ENCODE data around the gene PRKRIP1.
"Not testable (repeated sequence)": the region's sequence is repeated elsewhere in the genome, so short reads cannot be mapped to it uniquely, and the experiment has no call there.

Gene PRKRIP1

DNA sequence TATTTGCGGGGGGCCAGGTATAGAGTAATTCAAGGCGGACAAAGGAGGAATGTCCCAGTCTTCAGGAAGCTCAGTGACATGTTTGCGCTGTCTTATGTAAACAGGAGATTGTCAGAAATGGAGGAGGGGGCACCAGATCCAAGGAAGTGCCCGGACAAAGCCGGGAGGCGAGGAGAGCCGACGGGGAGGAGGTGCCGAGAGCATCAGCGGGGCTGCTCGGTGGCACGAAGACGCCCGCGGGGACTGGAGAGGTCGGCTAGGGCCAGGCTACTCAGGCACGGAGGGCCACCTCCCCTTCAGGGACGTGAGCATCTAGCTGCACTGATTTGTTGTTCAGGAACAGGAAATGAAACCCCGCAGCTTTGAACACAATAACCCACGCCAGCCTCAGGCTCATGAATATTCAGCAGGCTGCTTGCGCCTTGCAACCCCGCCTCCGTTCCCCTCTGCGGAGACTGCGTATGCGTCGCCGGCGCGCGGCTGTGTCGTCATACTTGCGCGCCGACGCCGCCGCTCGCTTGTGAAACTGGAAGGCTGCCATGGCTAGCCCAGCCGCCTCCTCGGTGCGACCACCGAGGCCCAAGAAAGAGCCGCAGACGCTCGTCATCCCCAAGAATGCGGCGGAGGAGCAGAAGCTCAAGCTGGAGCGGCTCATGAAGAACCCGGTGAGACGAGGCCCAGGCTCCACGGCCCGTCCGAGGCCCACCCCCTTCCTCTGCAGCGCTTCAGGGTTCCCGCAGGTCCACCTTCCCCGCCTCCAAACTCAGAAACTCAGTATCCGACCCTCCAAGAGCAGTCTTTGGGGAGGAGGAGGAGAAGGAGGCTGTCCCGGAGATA, at the start of gene PRKRIP1:
TSS of gene PRKRIP1 (plus strand) at position 491 of the 837 bp plus-strand sequence. CDS start at position 540, 49 bp downstream.
- peak; percentile 92 for DNase-seq
- Mint-ChIP-seq H3K27me3 (no peaks in the 10 kb centered on the region), H3K9me3 (no peaks in the 10 kb centered on the region), H3K4me1 (peaks cover 26% of the 10 kb centered on the region), H3K4me3 (peak within 1 kb of the TSS; percentile 92), H3K36me3 (peaks cover 19% of the 10 kb centered on the region), H3K27ac (peak within 1 kb of the TSS; percentile 86)
- CTCF ChIA-PET: interaction anchor here (1.0 to 2.1 kb wide), 5 partner anchors 9 to 71 kb away, joined by 3 to 6 read pairs (median 5); no protein-coding TSS in a partner anchor

GRCh38 chr7:102346983-102347382, 49.2 kb upstream of the PRKRIP1 start:
- not testable (repeated sequence) for H3K36me3 Mint-ChIP-seq

GRCh38 chr7:102356344-102356743, 39.8 kb upstream of the PRKRIP1 start, which contains the start of gene SPDYE6:
SPDYE6 (minus strand) TSS chr7:102356444; CDS start chr7:102356023, 421 bp downstream.
- H3K4me1 Mint-ChIP-seq, DNase-seq, H3K36me3 Mint-ChIP-seq, H3K4me3 Mint-ChIP-seq, H3K9me3 Mint-ChIP-seq, CTCF ChIA-PET, H3K27me3 Mint-ChIP-seq, H3K27ac Mint-ChIP-seq: not testable (repeated sequence)

More at GRCh38 chr7:102346983-102347382, 49.2 kb upstream of the PRKRIP1 start:
- CTCF ChIA-PET, H3K9me3 Mint-ChIP-seq, H3K4me1 Mint-ChIP-seq, H3K4me3 Mint-ChIP-seq, H3K27ac Mint-ChIP-seq, H3K27me3 Mint-ChIP-seq, DNase-seq: not testable (repeated sequence)

DNA sequence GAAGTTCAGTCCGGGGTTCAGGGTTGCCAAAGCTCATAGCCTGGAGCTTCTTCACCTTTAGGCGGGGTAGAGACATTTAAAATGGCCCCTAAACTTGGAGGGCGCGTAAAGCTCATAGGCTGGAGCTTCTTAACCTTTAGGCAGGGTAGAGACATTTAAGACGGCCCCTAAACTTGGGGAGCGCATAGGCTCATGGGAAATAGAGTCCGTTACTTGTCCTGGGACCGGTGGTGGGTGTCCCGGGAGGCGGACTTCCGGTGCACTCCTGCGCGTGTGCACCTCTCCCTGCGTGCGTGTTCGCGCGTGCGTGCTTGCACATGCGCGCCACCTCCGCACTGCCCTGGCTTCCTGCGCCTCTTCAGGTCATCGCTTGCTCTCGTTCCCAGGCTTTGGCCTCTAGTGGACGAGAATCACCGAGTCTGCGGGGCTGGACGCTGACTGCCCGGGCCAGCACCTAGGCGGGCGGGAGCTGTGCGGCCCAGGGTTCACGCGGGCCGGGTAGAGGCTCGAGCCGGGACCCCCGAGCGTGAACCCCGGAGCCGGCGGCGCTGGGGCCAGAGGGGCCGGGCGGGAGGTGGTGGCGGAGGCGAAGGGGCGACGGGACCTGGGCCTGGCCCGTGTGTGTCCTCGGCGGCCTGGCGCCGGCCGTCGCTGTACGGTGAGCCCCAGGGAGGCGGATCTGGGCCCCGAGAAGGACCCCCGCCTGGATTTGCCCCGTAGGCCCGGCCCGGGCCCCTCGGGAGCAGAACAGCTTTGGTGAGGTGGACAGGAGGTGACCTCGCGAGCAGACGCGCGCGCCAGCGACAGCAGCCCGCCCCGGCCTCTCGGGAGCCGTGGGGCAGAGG, 32.4 kb upstream of the PRKRIP1 start:
- Mint-ChIP-seq H3K4me1 (peaks cover 18% of the 10 kb centered on the region), H3K36me3 (peaks cover 19% of the 10 kb centered on the region), H3K4me3 (peak overlapping the region; percentile 93), H3K27ac (peak overlapping the region; percentile 88)
- H3K27me3 Mint-ChIP-seq, H3K9me3 Mint-ChIP-seq, CTCF ChIA-PET: not testable (repeated sequence)
- DNase-seq: peak; percentile 96

GRCh38 chr7:102364394-102364886, 31.7 kb upstream of the PRKRIP1 start:
- H3K9me3 Mint-ChIP-seq, CTCF ChIA-PET, H3K27me3 Mint-ChIP-seq: not testable (repeated sequence)
- DNase-seq: peak; percentile 22
- Mint-ChIP-seq H3K4me3 (peak overlapping the region; percentile 93), H3K4me1 (peaks cover 18% of the 10 kb centered on the region), H3K36me3 (peaks cover 19% of the 10 kb centered on the region), H3K27ac (peak overlapping the region; percentile 84)

DNA sequence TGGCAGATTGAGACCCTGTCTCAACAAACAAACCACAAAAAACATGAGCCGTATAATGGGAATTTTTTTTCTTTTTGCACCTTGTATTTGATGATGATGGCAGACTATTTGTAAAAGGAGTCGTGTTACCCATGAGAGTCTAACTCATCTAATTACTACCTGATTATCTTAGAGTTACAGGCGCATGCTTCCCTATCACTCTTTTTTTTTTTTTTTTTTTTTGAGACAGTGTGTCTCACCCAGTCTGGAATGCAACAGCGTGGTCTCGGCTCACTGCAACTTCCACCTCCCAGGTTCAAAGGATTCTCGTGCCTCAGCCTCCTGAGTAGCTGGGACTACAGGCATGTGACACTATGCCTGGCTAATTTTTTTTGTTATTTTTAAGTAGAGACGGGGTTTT, 30.8 kb upstream of the PRKRIP1 start:
- DNase-seq, CTCF ChIA-PET, H3K27ac Mint-ChIP-seq, H3K27me3 Mint-ChIP-seq, H3K9me3 Mint-ChIP-seq: not testable (repeated sequence)
- Mint-ChIP-seq H3K36me3 (peaks cover 25% of the 10 kb centered on the region), H3K4me1 (peaks cover 22% of the 10 kb centered on the region), H3K4me3 (peak overlapping the region; percentile 44)

GRCh38 chr7:102370038-102370437, 26.1 kb upstream of the PRKRIP1 start:
- H3K4me3 Mint-ChIP-seq, CTCF ChIA-PET, H3K27ac Mint-ChIP-seq, DNase-seq, H3K27me3 Mint-ChIP-seq, H3K9me3 Mint-ChIP-seq: not testable (repeated sequence)
- H3K36me3 Mint-ChIP-seq: peaks cover 35% of the 10 kb centered on the region
- H3K4me1 Mint-ChIP-seq: peaks cover 11% of the 10 kb centered on the region

DNA sequence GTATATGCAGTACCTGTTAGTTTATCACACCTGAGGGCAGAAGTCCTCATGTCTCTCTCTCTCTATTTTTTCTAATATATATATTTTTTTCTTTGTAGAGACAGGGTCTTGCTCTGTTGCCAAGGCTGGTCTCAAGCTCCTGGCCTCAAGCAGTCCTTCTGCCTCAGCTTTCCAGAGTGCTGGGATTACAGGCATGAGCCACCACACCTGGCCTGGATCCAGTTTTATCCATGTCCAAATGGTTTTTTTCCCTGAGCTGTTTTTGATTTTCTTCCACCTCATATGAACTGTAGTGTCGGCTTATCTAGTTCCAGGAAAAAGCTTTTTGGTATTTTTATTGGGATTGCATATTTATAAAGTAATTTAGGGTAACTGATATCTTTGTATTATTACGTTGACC, 23.4 kb upstream of the PRKRIP1 start:
- H3K27ac Mint-ChIP-seq, H3K27me3 Mint-ChIP-seq, DNase-seq, H3K9me3 Mint-ChIP-seq, CTCF ChIA-PET, H3K4me1 Mint-ChIP-seq, H3K4me3 Mint-ChIP-seq: not testable (repeated sequence)
- peaks cover 37% of the 10 kb centered on the region for H3K36me3 Mint-ChIP-seq

DNA sequence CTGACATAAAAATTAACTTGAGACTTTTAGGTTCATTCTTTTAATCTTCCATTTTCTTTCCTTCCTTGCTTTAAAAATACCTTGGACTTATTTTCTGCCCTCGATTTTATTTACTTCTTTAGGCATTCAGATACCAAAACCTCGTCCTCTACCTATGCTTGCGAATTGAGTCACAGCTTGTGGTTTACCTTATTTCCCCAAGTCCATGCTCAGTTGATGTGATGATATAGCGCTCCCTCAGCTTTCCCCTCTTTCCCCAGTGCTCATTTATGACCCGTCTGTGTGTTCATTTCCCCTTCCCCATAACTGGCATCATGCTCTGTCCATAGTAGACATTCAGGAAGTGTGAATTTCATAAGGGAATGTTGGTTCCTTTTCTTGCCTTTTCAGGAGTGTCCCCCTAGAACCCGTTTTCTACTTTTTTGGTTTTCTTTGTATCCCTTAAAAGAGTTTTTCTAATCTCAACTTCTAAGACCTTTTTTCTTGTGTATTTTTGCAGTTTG, 19.1 kb upstream of the PRKRIP1 start:
- no peak for DNase-seq
- H3K4me3 Mint-ChIP-seq: no peak overlapping the region
- H3K27ac Mint-ChIP-seq: no peak overlapping the region
- H3K4me1 Mint-ChIP-seq: peaks cover 2% of the 10 kb centered on the region
- H3K36me3 Mint-ChIP-seq: peaks cover 33% of the 10 kb centered on the region
- H3K9me3 Mint-ChIP-seq: no peaks in the 10 kb centered on the region
- no peaks in the 10 kb centered on the region for H3K27me3 Mint-ChIP-seq
- CTCF ChIA-PET: no interaction called here

DNA sequence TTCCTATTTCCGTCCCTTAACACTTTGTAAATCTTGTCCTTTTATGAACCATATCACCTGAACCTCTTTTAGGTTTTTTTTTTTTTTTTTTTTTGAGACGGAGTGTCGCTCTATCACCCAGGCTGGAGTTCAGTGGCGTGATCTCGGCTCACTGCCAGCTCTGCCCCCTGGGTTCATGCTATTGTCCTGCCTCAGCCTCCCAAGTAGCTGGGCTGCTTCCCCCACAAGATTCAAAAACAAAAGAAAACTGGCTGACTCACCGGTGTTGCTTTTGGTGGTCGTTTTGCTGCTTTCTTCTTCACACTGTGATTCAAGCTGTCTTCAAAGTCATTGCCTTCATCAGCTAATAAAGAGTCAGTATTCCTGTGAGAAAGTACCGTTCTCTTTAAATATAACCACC, 15.3 kb upstream of the PRKRIP1 start:
- H3K36me3 Mint-ChIP-seq: peaks cover 32% of the 10 kb centered on the region
- H3K27ac Mint-ChIP-seq, DNase-seq, H3K27me3 Mint-ChIP-seq, H3K4me3 Mint-ChIP-seq, H3K4me1 Mint-ChIP-seq, H3K9me3 Mint-ChIP-seq: not testable (repeated sequence)
- CTCF ChIA-PET: interaction anchor here (1.5 kb wide), 1 partner anchor 11 kb away, joined by 3 read pairs; no protein-coding TSS in a partner anchor

- H3K4me3 Mint-ChIP-seq, H3K27me3 Mint-ChIP-seq, H3K9me3 Mint-ChIP-seq, H3K27ac Mint-ChIP-seq, DNase-seq, H3K4me1 Mint-ChIP-seq: not testable (repeated sequence)
- CTCF ChIA-PET: interaction anchor here (1.5 kb wide), 1 partner anchor 10 kb away, joined by 3 read pairs; no protein-coding TSS in a partner anchor
- H3K36me3 Mint-ChIP-seq: peaks cover 30% of the 10 kb centered on the region
These were observed 14.3 kb upstream of the PRKRIP1 start for GRCh38 chr7:102381696-102382425.

- no peaks in the 10 kb centered on the region for H3K4me1 Mint-ChIP-seq
- no peak overlapping the region for H3K4me3 Mint-ChIP-seq
- DNase-seq: no peak
- H3K27me3 Mint-ChIP-seq: no peaks in the 10 kb centered on the region
- CTCF ChIA-PET: interaction anchor here (7.9 kb wide), 1 partner anchor 106 kb away, joined by 78 read pairs; no protein-coding TSS in a partner anchor
- H3K36me3 Mint-ChIP-seq: peaks cover 10% of the 10 kb centered on the region
- H3K9me3 Mint-ChIP-seq: no peaks in the 10 kb centered on the region
- no peak overlapping the region for H3K27ac Mint-ChIP-seq
These were observed 9.1 kb upstream of the PRKRIP1 start for GRCh38 chr7:102387064-102387463.

DNA sequence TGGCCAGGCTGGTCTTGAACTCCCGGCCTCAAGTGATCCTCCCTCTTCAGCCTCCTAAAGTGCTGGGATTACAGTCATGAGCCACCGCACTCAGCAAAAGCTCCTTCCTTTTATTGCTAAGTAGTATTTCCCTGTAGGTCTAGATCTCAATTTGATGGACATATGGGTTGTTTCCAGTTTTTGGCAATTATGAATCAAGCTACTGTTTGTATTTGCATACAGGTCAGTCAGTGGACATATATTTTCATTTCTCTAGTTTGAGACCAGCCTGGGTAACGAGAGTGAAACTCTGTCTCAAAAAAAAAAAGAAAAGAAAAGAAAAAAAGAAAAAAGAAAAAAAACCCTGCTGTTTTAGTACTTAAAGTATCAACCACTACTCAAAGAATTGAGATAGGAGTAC, 6.4 kb upstream of the PRKRIP1 start:
- no peaks in the 10 kb centered on the region for H3K27me3 Mint-ChIP-seq
- CTCF ChIA-PET: interaction anchor here (0.6 to 7.9 kb wide), 4 partner anchors 10 to 114 kb away, joined by 3 to 78 read pairs (median 4); no protein-coding TSS in a partner anchor
- peaks cover 3% of the 10 kb centered on the region for H3K36me3 Mint-ChIP-seq
- H3K9me3 Mint-ChIP-seq: no peaks in the 10 kb centered on the region
- no peaks in the 10 kb centered on the region for H3K4me1 Mint-ChIP-seq
- H3K4me3 Mint-ChIP-seq: no peak overlapping the region
- DNase-seq: no peak
- no peak overlapping the region for H3K27ac Mint-ChIP-seq

Data from activated naive CD4-positive, alpha-beta T cell treated with anti-CD3 and anti-CD28 coated beads, Interleukin-2, amount 10 ng/mL, durations not matched to agents 7 days and 5 days (primary cell).